Loucy (cell line): Measurements from ENCODE around the gene DAP.

Source experiments
- H2AFZ ChIP-seq: fragments of 200-600 bp; sonication (generic); 2 replicates; pipeline ENCODE4 v1.6.0; 2016; ENCODE audit warnings: antibody characterized with exemption, mild to moderate bottlenecking, low read length, moderate library complexity
- H3F3A ChIP-seq: fragments of 200-600 bp; 2 replicates; pipeline ENCODE4 v1.6.0; 2016; ENCODE audit warnings: antibody characterized with exemption, low read depth, mild to moderate bottlenecking
- H3K27me3 ChIP-seq: fragments of 200-600 bp; sonication (generic); 2 replicates; pipeline ENCODE4 v1.6.1; 2014; ENCODE audit warnings: low read length, mild to moderate bottlenecking; ENCODE audit not compliant: insufficient read depth, poor library complexity, severe bottlenecking
- H3K36me3 ChIP-seq: fragments of 200-600 bp; sonication (generic); 2 replicates; pipeline ENCODE4 v1.6.1; 2016; ENCODE audit warnings: low read length; ENCODE audit not compliant: insufficient read depth
- H3K4me1 ChIP-seq: fragments of 200-600 bp; sonication (generic); 2 replicates; pipeline ENCODE4 v1.5.1; 2014; ENCODE audit warnings: low read length, mild to moderate bottlenecking; ENCODE audit not compliant: insufficient read depth, poor library complexity, severe bottlenecking
- H3K4me2 ChIP-seq: fragments of 200-600 bp; sonication (generic); 2 replicates; pipeline ENCODE4 v1.6.0; 2014; ENCODE audit warnings: antibody characterized with exemption, low read length, low read depth, mild to moderate bottlenecking; ENCODE audit not compliant: poor library complexity, severe bottlenecking
- H3K4me3 ChIP-seq: fragments of 200-600 bp; sonication (generic); 2 replicates; pipeline ENCODE4 v1.5.1; 2014; ENCODE audit warnings: low read length, mild to moderate bottlenecking, mixed read lengths; ENCODE audit not compliant: poor library complexity, severe bottlenecking
- H3K79me2 ChIP-seq: fragments of 200-600 bp; sonication (generic); 2 replicates; pipeline ENCODE4 v1.6.1; 2014; ENCODE audit warnings: low read length; ENCODE audit not compliant: insufficient read depth
- H3K9ac ChIP-seq: fragments of 200-600 bp; sonication (generic); 2 replicates; pipeline ENCODE4 v1.6.0; 2014; ENCODE audit warnings: mild to moderate bottlenecking, low read depth, low read length, moderate library complexity; ENCODE audit not compliant: poor library complexity, severe bottlenecking
- H3K9me2 ChIP-seq: fragments of 200-600 bp; sonication (generic); replicated peaks from 2 replicates; pipeline ENCODE4 v1.6.1; 2016; ENCODE audit warnings: low read depth, low read length, mixed read lengths
- H3K9me3 ChIP-seq: fragments of 200-600 bp; sonication (generic); 2 replicates; pipeline ENCODE4 v1.6.1; 2014; ENCODE audit warnings: mild to moderate bottlenecking, antibody characterized with exemption, low read length, low read depth; ENCODE audit not compliant: insufficient read depth
- H4K20me1 ChIP-seq: fragments of 200-600 bp; sonication (generic); 2 replicates; pipeline ENCODE4 v1.6.0; 2014; ENCODE audit warnings: antibody characterized with exemption, low read length, mild to moderate bottlenecking; ENCODE audit not compliant: insufficient read depth, poor library complexity, severe bottlenecking
- EZH2phosphoT487 ChIP-seq: fragments of 200-600 bp; IDR thresholded peaks from 2 replicates; pipeline ENCODE4 v1.6.1; 2018; ENCODE audit warnings: antibody characterized with exemption, mild to moderate bottlenecking, moderate library complexity, borderline replicate concordance
- TF ChIP-seq, protein P1 (sequence below): fragments of 200-600 bp; sonication (generic); conservative IDR thresholded peaks from 2 replicates; pipeline ENCODE4 v1.5.1; 2014; ENCODE audit warnings: mild to moderate bottlenecking, antibody characterized with exemption, low read length

DAP gene

DNA sequence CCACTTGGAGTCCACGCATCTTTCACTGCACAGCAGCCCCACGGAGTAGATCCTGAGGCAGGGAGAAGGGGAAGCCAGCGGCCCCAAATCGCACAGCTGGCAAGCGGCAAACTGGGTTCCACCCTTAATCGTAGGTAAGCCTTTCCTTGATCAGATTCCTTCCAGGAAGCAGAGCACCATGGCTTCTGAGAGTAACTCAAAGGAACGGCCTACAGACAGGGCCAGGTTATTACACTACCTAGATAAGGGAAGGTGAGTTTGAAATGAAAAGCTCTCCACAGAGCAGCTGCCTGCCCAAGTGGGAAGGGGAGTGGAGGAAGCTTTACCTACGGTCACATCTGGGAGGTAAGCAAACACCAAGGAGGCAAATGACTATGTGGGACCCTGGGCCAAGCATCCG, 7.9 kb downstream of the DAP start:
- Histone ChIP-seq H3K27me3 (no peaks in the 10 kb centered on the region), H3K4me3 (no peak overlapping the region), H3K4me1 (peaks cover 26% of the 10 kb centered on the region), H3K9me2 (no peaks in the 10 kb centered on the region), H3K9me3 (no peaks in the 10 kb centered on the region), H3F3A (no peaks in the 10 kb centered on the region), H3K79me2 (peaks cover 91% of the 10 kb centered on the region), H3K9ac (no peak overlapping the region), H3K36me3 (peaks cover 15% of the 10 kb centered on the region; the same call in 1 of the 2 replicates), H4K20me1 (peaks cover 45% of the 10 kb centered on the region), H2AFZ (no peak overlapping the region), H3K4me2 (no peak overlapping the region)
- TF ChIP-seq EZH2phosphoT487, result no peak
- TF ChIP-seq, protein P1, sequence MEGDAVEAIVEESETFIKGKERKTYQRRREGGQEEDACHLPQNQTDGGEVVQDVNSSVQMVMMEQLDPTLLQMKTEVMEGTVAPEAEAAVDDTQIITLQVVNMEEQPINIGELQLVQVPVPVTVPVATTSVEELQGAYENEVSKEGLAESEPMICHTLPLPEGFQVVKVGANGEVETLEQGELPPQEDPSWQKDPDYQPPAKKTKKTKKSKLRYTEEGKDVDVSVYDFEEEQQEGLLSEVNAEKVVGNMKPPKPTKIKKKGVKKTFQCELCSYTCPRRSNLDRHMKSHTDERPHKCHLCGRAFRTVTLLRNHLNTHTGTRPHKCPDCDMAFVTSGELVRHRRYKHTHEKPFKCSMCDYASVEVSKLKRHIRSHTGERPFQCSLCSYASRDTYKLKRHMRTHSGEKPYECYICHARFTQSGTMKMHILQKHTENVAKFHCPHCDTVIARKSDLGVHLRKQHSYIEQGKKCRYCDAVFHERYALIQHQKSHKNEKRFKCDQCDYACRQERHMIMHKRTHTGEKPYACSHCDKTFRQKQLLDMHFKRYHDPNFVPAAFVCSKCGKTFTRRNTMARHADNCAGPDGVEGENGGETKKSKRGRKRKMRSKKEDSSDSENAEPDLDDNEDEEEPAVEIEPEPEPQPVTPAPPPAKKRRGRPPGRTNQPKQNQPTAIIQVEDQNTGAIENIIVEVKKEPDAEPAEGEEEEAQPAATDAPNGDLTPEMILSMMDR, result no peak

DNA sequence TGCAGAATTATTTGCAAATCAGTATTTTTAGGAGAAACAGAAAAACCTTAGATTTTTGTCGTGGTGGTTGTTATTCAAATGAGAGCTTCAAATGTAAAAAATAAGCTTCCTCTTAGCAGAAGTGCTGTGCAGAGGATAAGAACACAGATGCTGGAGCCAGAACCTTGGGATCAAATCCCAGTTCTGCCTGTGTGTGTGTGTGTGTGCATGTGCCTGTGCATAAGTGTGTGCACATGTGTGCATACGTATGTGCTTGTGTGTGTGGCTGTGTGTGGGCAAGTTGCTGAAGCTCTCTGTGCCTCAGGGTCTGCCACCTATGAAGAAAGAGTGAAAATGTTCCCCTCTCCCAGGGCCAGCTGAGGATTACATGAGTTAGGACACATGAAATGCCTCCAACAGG, 8.6 kb downstream of the DAP start:
- Histone ChIP-seq H3K4me2 (no peak overlapping the region), H3K9me3 (no peaks in the 10 kb centered on the region), H3K9ac (no peak overlapping the region), H4K20me1 (peaks cover 38% of the 10 kb centered on the region), H3K4me1 (peaks cover 20% of the 10 kb centered on the region), H2AFZ (no peak overlapping the region), H3K27me3 (no peaks in the 10 kb centered on the region), H3K36me3 (peaks cover 22% of the 10 kb centered on the region; the same call in 1 of the 2 replicates), H3K79me2 (peaks cover 84% of the 10 kb centered on the region), H3K4me3 (no peak overlapping the region), H3F3A (no peaks in the 10 kb centered on the region), H3K9me2 (no peaks in the 10 kb centered on the region)
- no peak for TF ChIP-seq EZH2phosphoT487
- TF ChIP-seq, protein P1, result no peak

DNA sequence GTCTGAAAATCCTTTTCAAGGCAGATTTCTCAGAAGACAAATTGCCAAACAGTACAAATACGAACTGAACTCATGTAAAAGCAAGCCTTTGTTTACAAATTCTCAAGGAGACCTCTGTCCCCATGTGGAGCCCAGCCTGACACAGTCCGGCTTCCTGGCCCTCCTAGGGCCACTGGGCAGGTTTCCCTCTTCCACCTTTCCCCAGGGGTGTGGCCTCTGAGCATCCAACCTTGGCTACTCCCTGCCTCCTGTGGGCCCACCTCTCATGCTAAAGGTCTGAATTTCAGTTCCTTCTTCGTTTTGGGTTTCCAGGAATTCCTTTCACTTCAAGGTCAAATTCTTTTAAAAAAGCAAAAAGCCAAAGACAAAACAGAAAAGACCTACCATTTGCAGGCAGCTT, 10.1 kb downstream of the DAP start:
- H3K79me2 ChIP-seq, result peaks cover 68% of the 10 kb centered on the region
- H3K4me3 ChIP-seq, result no peak overlapping the region
- no peak overlapping the region for H3K4me2 ChIP-seq
- H2AFZ ChIP-seq, result no peak overlapping the region
- H4K20me1 ChIP-seq, result peaks cover 23% of the 10 kb centered on the region
- no peaks in the 10 kb centered on the region for H3F3A ChIP-seq
- H3K27me3 ChIP-seq, result no peaks in the 10 kb centered on the region
- H3K4me1 ChIP-seq, result peaks cover 6% of the 10 kb centered on the region
- H3K9me2 ChIP-seq, result no peaks in the 10 kb centered on the region
- no peak overlapping the region for H3K9ac ChIP-seq
- H3K36me3 ChIP-seq, result peaks cover 36% of the 10 kb centered on the region; the same call in 1 of the 2 replicates
- no peaks in the 10 kb centered on the region for H3K9me3 ChIP-seq
- no peak for TF ChIP-seq EZH2phosphoT487
- TF ChIP-seq, protein P1, result no peak
